Kasumi-1 (cell line): ENCODE measurements around the gene ATXN8OS.
"Not testable (repeated sequence)": the region's sequence is repeated elsewhere in the genome, so short reads cannot be mapped to it uniquely, and the experiment has no call there.

Source experiments
- DNase-seq, 2 experiments: peaks; one replicate each; lab custom pipeline; 2025; lab: John Stamatoyannopoulos, UW

Gene ATXN8OS

DNA sequence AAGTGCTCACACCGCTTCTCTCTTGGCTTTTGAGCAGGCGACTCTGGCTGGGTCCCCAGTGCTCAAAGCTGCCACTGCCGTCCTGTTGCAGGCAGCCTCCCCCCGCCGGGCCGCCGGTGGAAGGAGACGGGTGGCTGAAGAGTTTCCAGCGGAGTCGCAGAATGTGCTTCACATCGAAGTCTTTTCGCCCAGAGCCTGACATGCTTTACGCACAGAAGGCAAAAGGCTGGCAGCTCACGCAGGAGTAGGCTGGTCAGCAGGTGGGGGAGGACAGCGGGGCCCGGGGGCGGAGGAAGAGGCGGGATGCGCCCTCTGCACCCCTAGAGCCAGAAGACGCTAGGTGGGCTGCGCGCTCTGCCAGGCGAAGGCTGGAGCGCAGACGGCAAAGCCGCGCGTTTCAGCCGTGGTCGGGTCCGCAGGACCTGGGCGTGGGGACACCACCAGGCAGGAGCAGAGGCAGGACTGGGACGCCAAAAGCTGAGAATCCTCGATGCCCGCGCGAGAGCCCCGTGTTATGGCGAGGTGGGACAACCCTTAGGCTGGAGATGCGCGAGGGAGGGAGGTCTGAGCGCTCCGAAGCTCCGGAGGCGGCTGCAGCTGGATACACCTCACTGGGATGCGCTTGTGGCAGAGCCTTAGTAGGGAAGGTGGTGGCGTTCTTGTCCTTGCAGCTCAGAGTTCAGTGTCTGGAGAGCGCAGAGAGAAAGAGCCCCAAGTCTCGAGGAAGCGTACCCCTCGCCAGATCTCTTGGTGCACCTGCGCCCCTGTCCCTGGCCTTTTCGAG is at the start of gene ATXN8OS:
Gene ATXN8OS (plus strand): TSS at position 329 of the 784 bp plus-strand sequence.
- DNase-seq, result no peak

DNA sequence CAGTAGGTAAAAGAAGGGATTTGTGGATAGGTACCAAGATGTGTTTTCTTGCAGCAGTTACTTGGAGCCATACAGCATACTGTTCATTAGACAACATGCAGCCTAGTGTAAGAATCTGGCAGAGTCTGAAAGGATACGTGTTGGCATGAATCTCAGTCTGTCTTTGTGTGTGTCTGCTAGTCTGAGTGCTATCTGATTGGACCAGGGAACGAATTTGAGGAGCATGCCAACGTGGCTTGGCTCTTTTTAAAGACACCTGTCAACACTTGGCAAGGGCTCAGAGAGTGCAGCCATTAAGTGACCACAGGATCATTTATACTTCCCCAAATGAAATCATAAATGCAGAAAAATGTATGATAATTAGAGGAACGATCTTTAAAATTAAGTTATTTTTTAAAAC is 27.6 kb upstream of the ATXN8OS start:
- no peak for DNase-seq

DNA sequence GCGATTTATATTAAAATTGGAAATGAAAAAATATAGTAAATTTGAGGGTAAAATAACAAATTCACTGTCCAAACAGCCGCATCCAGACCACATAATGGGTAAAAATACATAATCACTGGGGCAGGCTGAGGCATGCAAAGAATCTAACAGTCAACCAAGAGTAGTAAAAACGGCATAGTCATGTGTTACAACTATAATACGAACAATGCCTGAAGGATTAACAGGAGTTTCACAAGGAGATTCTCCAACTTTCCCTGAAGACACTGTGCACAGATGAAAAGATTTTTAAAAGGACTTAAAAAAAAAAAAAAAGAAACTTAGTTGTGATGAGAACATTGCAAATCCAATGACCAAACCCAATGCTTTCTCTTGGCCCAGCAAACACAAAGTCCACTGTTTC is 20.4 kb upstream of the ATXN8OS start:
- DNase-seq, result no peak

DNA sequence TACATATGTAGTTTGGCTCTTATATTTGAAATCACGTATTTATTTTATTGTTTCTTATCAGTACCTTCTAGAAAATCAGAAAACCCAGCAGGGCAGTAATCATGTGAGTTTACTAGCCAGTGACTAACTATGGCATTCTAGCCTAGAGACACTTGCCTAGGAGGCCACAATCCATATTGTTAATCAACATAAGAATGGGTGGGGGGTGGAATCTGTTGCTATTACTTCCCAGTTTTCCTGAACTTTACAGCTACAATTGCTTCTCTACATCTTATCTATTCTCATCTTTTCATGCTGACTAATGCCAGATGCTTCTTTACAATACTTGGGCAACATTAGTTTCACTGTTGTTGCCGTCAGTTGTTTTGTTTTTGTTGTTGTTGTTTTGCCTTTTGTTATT is 18.7 kb upstream of the ATXN8OS start:
- no peak for DNase-seq

DNA sequence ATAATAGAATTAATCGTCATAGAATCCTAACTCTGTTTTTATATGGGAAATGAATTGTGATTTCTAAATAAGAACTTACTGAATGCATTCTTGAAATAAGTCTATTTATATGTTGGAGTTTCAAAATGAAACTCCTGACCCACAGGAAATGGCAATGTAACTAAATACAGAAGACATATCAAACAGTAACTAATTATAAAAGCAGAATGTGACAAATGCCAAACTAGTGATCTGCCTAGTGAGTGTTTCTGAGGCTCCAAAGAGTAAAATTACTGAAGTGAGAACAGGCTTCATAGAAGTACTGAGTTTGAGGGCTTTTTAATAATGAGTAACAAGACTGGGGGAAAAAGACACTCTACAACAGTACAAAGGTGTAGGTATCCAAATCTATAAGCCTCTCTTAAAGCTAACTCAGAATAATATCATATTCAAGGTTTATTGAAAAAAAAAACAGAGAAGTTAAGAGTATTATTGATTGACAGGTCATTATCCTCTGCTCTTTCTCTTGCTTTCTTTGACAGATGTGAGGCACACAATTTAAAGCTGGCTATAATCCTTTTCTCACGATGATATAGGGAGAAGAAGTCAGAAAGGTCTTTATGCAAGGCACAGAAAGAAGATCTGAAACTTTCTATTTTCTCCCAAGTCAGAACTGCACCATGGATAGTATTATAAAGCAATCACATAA is 17.4 kb upstream of the ATXN8OS start:
- no peak for DNase-seq

DNA sequence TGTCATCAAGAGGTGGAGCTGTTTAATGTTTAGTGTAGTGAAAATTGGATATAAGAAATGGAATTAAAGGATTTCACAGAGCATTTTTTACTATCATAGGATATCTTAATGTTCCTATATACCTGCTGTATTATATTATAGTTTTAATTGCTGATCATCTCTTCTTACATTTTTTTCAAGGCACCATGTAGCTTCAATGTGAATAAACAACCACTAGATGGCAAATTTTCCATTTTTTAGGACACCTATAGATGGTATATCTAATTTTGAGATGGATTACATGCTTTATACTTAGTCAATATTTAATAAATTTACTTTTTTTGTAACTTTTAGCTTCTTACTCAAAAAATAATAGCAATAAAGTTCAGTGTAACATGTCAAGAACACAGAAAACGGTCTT is 9.0 kb upstream of the ATXN8OS start:
- DNase-seq, result peak; percentile 42 to 65

DNA sequence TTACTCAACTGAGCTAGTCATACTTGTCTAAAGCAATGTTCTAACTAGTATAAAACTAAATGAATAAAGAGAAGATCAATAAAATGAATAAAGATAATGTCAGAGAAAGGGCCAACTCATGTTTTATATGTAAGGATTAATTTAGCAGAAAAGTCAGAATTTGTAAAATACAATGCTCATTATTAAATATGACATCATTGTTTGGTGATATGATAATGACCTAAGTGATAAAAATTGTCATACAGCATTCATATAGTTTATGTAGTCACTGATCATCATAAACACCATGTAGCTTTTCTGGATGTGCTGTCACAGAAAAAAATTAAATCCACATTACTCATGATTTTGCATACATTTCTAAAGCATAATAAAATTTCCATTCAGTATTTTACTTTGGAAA is 3.1 kb upstream of the ATXN8OS start:
- no peak for DNase-seq

DNA sequence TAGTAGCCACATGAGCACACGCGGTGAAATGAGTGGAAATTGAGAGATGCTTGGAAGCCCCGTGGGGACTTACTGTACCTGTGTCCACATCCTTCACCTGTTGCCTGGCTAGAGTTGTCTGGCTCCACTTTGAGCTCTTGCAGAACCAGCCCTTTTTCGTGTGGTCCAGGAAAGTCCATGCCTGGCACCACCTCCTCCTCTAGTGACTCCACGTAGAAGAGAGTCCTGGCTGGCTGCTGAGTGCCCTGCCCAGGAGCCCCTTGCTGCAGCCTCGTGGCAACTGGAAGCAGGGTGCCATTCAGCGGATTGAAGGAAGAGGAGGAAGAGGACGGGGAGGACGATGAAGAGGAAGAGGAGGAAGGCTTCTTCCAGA is 515 bp upstream of the ATXN8OS start:
- no peak for DNase-seq

DNA sequence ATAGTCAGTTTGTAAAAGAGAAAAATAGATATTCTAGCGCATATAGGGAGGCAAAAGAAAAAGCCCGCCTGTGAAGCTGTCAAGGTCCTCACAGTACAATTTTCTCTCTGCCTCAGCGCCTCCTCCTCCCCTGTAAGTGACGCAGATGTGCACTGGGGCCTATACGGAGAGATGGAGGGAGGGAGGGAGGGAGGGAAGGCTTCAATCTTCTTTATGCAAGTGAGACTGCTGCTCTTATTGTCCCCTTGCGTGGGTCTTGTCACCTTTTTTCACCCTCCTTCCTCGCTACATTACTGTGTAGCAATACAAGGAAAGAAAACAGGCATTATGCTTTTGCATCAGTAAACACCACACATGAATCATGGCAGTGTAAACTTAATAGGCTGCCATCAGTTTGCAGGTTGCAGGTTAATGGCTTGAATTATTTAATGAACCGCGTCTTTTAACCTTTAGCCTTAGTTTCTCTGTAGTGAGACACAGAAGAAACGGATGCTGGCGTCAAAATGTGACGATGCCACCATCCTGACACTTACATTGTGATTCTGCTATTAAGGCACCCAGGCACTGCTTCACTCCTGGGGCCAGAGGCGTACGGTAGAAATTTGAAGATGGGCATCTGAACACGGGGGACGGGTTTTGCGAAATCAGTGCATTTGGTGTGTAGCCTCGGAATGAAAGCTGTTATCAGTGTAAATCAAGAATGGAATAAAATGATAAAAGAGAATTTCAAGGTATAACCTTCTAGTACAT is 905 bp downstream of the ATXN8OS start, which contains the start of gene KLHL1:
Gene KLHL1 (minus strand): TSS at position 97 of the 750 bp plus-strand sequence. CDS start 753 bp downstream, outside the sequence.
- no peak for DNase-seq

DNA sequence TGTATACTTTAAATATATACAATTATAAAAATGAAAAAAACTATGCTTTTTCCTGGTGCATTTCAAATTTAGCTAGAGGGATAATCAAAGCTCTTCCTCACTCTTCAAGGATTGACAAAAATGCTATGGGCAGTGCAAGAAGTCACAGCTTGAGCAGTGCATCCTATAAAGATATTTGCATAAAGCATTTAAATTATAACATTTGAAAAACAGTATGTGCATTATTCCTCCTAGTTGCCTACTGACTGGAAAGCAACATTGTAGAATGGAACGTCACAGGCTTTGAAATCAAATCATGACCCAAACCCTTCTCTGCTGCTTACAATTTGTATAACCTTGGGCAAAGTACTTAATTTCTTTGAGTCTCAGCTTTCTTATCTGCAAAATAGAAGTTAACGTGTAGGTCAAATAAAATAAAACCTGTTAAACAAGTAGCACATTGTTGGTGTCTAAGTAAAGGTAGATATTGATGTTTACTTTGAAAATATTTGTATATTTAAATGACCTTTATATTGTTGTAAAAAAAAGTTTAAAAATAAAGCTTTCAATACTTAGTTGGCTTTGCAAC is 9.8 kb downstream of the ATXN8OS start:
- DNase-seq, result no peak

DNA sequence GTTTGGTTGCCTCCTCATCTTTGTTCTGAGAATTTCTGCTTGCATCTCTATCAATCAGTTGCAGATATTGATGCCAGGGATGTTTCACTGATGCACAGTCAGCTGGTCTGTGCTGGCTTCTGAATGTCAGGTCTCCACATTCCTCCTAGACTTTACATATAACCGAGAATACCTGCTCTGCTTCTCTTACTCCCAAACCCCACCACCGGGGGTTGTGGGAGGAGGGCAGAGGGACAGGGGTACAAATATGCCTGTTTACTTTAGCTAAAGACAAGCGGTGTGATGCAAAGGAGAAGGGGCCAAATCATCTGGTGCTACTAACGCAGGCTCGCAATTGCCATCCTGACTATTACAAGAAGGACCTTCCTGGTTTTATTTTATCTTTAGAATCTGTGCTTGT is 18.1 kb downstream of the ATXN8OS start:
- no peak for DNase-seq

DNA sequence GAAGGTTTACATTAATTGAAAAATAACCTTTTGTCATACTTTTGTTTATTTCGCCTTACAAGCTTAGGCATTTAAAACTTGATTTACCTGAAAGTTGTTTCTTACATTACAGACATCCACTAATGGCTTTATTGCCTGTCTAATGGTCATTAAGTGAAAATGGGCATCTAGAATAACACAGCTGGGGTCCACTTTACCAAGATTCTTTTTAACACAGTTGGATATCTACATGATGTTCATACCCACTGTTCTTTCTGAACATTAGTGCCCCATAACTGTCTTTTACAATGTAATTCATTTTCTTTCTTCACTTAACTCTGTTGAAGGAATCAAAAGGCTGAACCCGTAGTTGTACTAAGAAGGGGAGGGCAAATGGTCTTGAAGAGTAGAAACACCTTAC is 20.5 kb downstream of the ATXN8OS start:
- DNase-seq, result no peak

DNA sequence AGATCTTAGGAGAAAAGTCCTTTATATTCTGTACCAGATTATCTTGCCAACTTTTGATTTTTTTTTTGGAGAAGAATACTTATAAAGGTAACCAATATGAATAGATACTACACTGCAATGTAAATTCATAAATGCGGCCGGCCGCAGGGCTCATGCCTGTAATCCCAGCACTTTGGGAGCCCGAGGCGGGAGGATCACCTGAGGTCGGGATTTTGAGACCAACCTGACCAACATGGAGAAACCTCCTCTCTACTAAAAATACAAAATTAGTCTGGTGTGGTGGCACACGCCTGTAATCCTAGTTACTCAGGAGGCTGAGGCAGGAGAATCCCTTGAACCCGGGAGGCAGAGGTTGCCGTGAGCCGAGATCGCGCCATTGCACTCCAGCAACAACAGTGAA is 35.0 kb downstream of the ATXN8OS start:
- DNase-seq, result not testable (repeated sequence)

DNA sequence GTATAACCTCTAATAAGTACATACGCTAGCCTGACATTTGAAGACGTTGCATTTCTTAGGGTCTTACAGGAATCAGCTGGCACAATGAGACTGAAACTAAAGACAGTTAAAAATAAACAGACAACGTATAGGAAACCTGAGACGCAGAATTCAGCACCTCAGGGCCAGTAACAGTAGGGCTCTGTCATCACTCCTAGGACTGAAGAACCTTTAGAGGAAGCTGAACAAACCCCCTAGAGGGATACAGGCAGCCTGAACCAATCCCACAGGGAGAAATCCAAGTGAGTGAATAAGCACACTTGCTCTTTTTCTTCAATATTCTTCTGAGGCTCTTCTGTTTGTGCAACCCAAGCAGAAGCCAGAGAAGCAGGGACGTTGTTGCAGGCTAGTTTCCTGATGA is 54.5 kb downstream of the ATXN8OS start:
- no peak for DNase-seq

DNA sequence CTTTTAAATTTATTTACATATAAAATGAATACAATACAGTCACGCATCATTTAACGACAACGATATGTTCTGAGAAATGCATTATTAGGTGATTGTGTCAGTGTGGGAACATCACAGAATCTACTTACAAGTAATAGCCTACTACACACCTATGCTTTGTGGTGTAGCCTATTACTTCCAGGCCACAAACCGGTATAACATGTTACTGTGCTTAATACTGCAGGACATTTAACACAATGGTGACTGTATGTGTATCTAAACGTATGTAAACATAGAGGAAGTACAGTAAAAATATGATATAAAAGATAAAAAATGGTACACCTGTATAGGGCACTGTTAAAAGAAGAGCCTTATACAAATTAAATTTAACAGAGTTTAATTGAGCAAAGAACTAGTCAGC is 63.1 kb downstream of the ATXN8OS start:
- DNase-seq, result no peak

DNA sequence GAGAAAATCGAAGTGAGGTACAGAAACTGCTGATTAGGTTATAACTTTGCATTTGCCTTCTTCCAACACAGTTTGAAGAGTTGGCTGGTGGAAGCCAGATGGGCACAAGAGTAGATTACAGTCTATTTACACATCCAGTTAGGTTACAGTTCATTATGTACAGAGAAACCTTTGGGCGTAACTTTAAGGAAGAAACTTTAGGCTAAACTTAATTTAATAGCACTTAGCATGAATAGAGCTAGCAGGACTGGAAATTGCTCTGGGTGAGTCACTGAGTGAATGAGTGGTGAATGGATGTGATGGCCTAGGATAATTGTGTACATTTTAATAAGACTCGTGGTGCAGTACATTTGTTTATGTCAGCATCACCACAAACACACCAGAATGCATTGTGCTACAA is 63.5 kb downstream of the ATXN8OS start:
- DNase-seq, result no peak

DNA sequence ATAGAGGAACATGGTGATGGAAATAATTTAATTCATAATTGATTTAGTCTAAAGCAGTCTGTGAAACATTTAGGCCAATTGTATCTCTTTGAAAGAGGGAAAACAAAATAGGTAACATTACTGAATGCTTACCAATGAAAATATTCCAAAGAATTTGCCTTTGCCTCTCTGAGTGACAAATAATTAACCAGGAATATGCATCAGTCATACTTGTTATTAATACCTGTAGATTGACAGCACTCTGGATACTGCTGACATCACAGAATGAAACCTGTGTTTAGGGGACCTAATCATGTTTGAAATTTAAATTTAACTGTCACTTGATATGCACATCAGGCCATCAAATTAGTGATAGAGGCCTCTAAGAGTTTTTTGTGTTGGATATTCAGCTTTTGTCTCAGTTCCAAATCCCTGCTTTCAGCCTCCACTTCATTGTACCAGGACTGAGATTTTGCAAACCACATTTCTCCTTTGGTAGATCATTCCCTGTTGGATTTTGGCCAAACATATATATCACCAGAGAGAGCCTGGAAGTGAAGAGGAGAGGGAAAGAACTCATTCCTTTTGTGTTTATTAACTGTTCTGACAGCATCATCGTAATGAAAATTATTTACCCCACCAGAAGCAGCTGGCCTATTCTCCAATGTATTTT is 65.4 kb downstream of the ATXN8OS start:
- no peak for DNase-seq

DNA sequence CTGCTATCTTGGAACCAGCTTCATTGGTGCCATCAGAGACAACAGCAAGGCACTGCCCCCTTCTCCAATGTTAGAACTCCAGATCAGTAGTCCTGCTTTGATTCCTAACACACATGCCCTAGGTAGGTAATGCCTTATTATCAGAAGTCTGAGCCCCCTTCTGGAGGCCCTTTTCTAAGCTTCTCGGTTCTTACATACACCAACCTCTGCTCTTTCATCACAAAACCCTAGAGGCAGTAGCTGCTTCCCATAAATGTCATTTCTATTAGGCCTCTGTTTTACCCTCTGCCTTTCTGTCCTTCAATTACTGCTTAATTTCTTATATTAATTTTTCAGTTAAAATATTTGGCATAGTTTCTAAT is 66.0 kb downstream of the ATXN8OS start:
- DNase-seq, result no peak

DNA sequence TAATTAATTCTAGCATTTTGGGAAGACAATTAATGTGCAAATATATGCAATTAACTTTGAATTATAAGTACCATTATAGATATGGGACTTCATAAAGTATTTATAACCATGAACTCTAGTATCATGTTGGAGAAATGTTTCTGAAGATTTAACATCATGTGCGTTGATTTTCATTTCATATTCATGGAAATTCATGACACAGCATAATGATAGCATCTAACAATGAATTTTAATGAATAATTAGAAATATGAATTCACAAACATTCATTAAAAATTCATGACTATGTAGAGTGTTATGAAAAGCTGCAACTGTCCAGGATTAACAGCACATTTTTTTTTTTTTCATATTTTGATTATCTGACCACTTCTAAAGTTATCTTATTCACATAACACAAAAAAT is 70.7 kb downstream of the ATXN8OS start:
- no peak for DNase-seq
